ENCODE results near the gene DUSP1. TPM values are rescaled to one million over a fixed set of nuclear protein-coding genes. Genes with fewer than 3 reads are reported as not detected.

Gene DUSP1
- total and polyA plus RNA-seq, 4 donors, result 138 to 1,153 (median 344) TPM

DNA sequence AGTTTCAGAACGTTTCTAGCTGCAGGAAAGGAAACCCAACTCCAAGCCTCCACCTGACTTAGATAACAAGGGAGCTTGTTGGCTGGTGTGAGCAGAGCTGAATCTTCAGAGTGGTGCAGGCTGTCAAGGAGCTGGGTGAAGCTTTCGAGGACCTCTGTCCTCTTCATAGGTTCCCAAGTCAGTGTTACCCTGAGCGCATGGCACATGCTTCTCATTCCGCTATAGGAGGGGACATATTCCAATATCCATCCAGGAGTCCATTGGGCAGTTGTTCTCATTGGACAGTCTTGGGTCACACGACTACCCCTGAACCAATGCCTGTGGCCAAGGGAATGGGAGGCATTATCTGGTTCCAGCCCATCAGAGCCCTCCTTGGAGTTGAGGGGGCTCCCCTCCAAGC, 50.3 kb downstream of the DUSP1 start:
- DNase-seq, result no peak
- no peak for ATAC-seq (ENCODE audit: insufficient read depth, low FRiP score)
- 77 to 78% methylated on average over 5 of the region's 5 CpGs for WGBS, 2 donors

GRCh38 chr5:172719211-172719610, 51.8 kb downstream of the DUSP1 start:
- DNase-seq, result no peak
- no peak overlapping the region for H3K9ac ChIP-seq (ENCODE audit: insufficient read depth in 1 of 2, low read length in 2 of 2)
- H3K4me3 ChIP-seq, result no peak overlapping the region
- H3K27ac ChIP-seq (ENCODE audit: low read depth in 1 of 2, low read length in 1 of 2), result no peak overlapping the region
- H3K36me3 ChIP-seq (ENCODE audit: control insufficient read depth in 4 of 4, insufficient read depth in 4 of 4, low read length in 4 of 4), result no peaks in the 10 kb centered on the region
- no peak for ATAC-seq (ENCODE audit: insufficient read depth, low FRiP score)
- TF ChIP-seq, protein P1, sequence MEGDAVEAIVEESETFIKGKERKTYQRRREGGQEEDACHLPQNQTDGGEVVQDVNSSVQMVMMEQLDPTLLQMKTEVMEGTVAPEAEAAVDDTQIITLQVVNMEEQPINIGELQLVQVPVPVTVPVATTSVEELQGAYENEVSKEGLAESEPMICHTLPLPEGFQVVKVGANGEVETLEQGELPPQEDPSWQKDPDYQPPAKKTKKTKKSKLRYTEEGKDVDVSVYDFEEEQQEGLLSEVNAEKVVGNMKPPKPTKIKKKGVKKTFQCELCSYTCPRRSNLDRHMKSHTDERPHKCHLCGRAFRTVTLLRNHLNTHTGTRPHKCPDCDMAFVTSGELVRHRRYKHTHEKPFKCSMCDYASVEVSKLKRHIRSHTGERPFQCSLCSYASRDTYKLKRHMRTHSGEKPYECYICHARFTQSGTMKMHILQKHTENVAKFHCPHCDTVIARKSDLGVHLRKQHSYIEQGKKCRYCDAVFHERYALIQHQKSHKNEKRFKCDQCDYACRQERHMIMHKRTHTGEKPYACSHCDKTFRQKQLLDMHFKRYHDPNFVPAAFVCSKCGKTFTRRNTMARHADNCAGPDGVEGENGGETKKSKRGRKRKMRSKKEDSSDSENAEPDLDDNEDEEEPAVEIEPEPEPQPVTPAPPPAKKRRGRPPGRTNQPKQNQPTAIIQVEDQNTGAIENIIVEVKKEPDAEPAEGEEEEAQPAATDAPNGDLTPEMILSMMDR (IDR thresholded peaks at IDR 0.05; ENCODE audit: control extremely low read depth, extremely low read depth), result no peak
- H3K9me3 ChIP-seq (ENCODE audit: control insufficient read depth in 4 of 4, insufficient read depth in 3 of 4, low read length in 3 of 4), result no peaks in the 10 kb centered on the region
- no peaks in the 10 kb centered on the region for H3K27me3 ChIP-seq (ENCODE audit: control insufficient read depth in 3 of 3, insufficient read depth in 3 of 3, low read length in 2 of 3)
- 97% methylated on average over 4 of the region's 4 CpGs for WGBS, 2 donors
- H3K4me1 ChIP-seq (ENCODE audit: control insufficient read depth in 5 of 5, insufficient read depth in 5 of 5, low read length in 5 of 5), result peaks cover 0 to 21% (median 11%) of the 10 kb centered on the region in 5 donors

More for the DNA sequence above, 50.3 kb downstream of the DUSP1 start:
- Histone ChIP-seq H3K27me3 (ENCODE audit: control insufficient read depth in 3 of 3, insufficient read depth in 3 of 3, low read length in 2 of 3) (no peaks in the 10 kb centered on the region), H3K27ac (ENCODE audit: low read depth in 1 of 2, low read length in 1 of 2) (peak overlapping the region in 1 of 2 donors; percentile 56), H3K4me1 (ENCODE audit: control insufficient read depth in 5 of 5, insufficient read depth in 5 of 5, low read length in 5 of 5) (peaks cover 0 to 11% (median 6%) of the 10 kb centered on the region in 5 donors), H3K9ac (ENCODE audit: insufficient read depth in 1 of 2, low read length in 2 of 2) (no peak overlapping the region), H3K36me3 (ENCODE audit: control insufficient read depth in 4 of 4, insufficient read depth in 4 of 4, low read length in 4 of 4) (no peaks in the 10 kb centered on the region), H3K9me3 (ENCODE audit: control insufficient read depth in 4 of 4, insufficient read depth in 3 of 4, low read length in 3 of 4) (no peaks in the 10 kb centered on the region), H3K4me3 (no peak overlapping the region)
- TF ChIP-seq, protein P1 (IDR thresholded peaks at IDR 0.05; ENCODE audit: control extremely low read depth, extremely low read depth), result no peak

GRCh38 chr5:172718527-172719114, 52.4 kb downstream of the DUSP1 start:
- H3K27me3 ChIP-seq (ENCODE audit: control insufficient read depth in 3 of 3, insufficient read depth in 3 of 3, low read length in 2 of 3), result no peaks in the 10 kb centered on the region
- H3K4me1 ChIP-seq (ENCODE audit: control insufficient read depth in 5 of 5, insufficient read depth in 5 of 5, low read length in 5 of 5), result peaks cover 0 to 26% (median 11%) of the 10 kb centered on the region in 5 donors
- H3K27ac ChIP-seq (ENCODE audit: low read depth in 1 of 2, low read length in 1 of 2), result no peak overlapping the region
- DNase-seq, result no peak
- H3K9ac ChIP-seq (ENCODE audit: insufficient read depth in 1 of 2, low read length in 2 of 2), result peak overlapping the region in 1 of 2 donors; percentile 30
- no peak for ATAC-seq (ENCODE audit: insufficient read depth, low FRiP score)
- H3K9me3 ChIP-seq (ENCODE audit: control insufficient read depth in 4 of 4, insufficient read depth in 3 of 4, low read length in 3 of 4), result no peaks in the 10 kb centered on the region
- H3K4me3 ChIP-seq, result no peak overlapping the region
- TF ChIP-seq, protein P1 (IDR thresholded peaks at IDR 0.05; ENCODE audit: control extremely low read depth, extremely low read depth), result no peak
- H3K36me3 ChIP-seq (ENCODE audit: control insufficient read depth in 4 of 4, insufficient read depth in 4 of 4, low read length in 4 of 4), result no peaks in the 10 kb centered on the region
- 92 to 93% methylated on average over 3 of the region's 3 CpGs for WGBS, 2 donors

Small RNA genes within 50 kb of the gene (small RNA-seq; reads per million reads assigned to genes)
- gene AC022217.4 (ENCODE audit: low replicate concordance) (not detected), gene RF00019 (ENCODE audit: low replicate concordance) (not detected)

Other genes starting within 250 kb of the DUSP1 start
- gene NEURL1B, start 129.9 kb downstream of the DUSP1 start, total RNA-seq, result 10 to 100 TPM; 17.5 to 26.4 TPM
- gene NEURL1B, start 129.9 kb downstream of the DUSP1 start, polyA plus RNA-seq, result 1 to 10 TPM; 5.1 to 6.0 TPM
- gene ERGIC1, start 63.1 kb upstream of the DUSP1 start, total RNA-seq, result 100 to 1,000 TPM in 1 of 2 donors, 10 to 100 TPM in 1; 62.2 to 215 TPM
- 100 to 1,000 TPM; 122 to 204 TPM for gene ERGIC1, start 63.1 kb upstream of the DUSP1 start, polyA plus RNA-seq
- 10 to 100 TPM; 29.2 to 33.8 TPM for gene RPL26L1, start 188.2 kb upstream of the DUSP1 start, total RNA-seq
- 10 to 100 TPM; 69.3 to 81.1 TPM for gene RPL26L1, start 188.2 kb upstream of the DUSP1 start, polyA plus RNA-seq
- gene ATP6V0E1, start 212.6 kb upstream of the DUSP1 start, total RNA-seq, result 100 to 1,000 TPM; 113 to 262 TPM
- gene ATP6V0E1, start 212.6 kb upstream of the DUSP1 start, polyA plus RNA-seq, result 100 to 1,000 TPM; 444 to 502 TPM